PFSK-1 (cell line): Measurements from ENCODE around the gene LIME1.

Experiments
- FOXP2 ChIP-seq: optimal IDR thresholded peaks from 2 replicates; pipeline ENCODE3; 2011; ENCODE audit warnings: borderline replicate concordance, control low read depth, inconsistent platforms; ENCODE audit not compliant: insufficient read depth; ENCODE audit errors: extremely low read length, extremely low read depth
- POLR2AphosphoS5 ChIP-seq: IDR thresholded peaks from 2 replicates; pipeline ENCODE4 v1.6.1; 2012; ENCODE audit warnings: low read depth, mild to moderate bottlenecking, control low read depth, low read length, moderate library complexity
- REST ChIP-seq, 2 experiments: IDR thresholded peaks; 2 replicates each; pipeline versions ENCODE4 v1.6.1 to v1.8.0; 2011 to 2012; ENCODE audit warnings: low read depth in 2 of 2, low read length in 2 of 2, control low read depth in 1 of 2, inconsistent platforms in 1 of 2, mild to moderate bottlenecking in 1 of 2, moderate library complexity in 1 of 2; ENCODE audit not compliant: insufficient read depth in 1 of 2
- SIN3A ChIP-seq: IDR thresholded peaks from 2 replicates; pipeline ENCODE4 v1.6.1; 2012; ENCODE audit warnings: mild to moderate bottlenecking, low read length, moderate library complexity, borderline replicate concordance; ENCODE audit not compliant: insufficient read depth
- TAF1 ChIP-seq: IDR thresholded peaks from 2 replicates; pipeline ENCODE4 v1.6.1; 2012; ENCODE audit warnings: low read length, control low read depth, borderline replicate concordance; ENCODE audit not compliant: insufficient read depth

GRCh38 chr20:63734946-63735858 is 1.3 kb upstream of the LIME1 start:
- TF ChIP-seq POLR2AphosphoS5 (no peak), FOXP2 (no peak), REST (IDR thresholded peaks at IDR 0.05; ENCODE audit: insufficient read depth in 1 of 2, low read depth in 2 of 2, low read length in 2 of 2) (no peak), TAF1 (no peak), SIN3A (no peak)
